DOHH2 (cell line): ENCODE data around the gene CNTN5.

ENCODE experiments used
- H3F3A ChIP-seq: fragments of 200-600 bp; sonication (generic), shearing (Covaris generic); 2 replicates; pipeline ENCODE4 v1.6.0; 2016; ENCODE audit warnings: antibody characterized with exemption, mild to moderate bottlenecking; ENCODE audit not compliant: control insufficient read depth, insufficient read depth
- H3K27ac ChIP-seq: fragments of 200-600 bp; sonication (generic); 2 replicates; pipeline ENCODE4 v1.5.1; 2014; ENCODE audit warnings: low read depth, mild to moderate bottlenecking, low read length, moderate library complexity
- H3K27me3 ChIP-seq: fragments of 200-600 bp; sonication (generic); 2 replicates; pipeline ENCODE4 v1.6.1; 2014; ENCODE audit warnings: mild to moderate bottlenecking, low read length, mixed read lengths; ENCODE audit not compliant: control insufficient read depth
- H3K36me3 ChIP-seq: fragments of 200-600 bp; sonication (generic); 2 replicates; pipeline ENCODE4 v1.6.1; 2014; ENCODE audit warnings: mild to moderate bottlenecking, low read length, moderate library complexity, mixed read lengths; ENCODE audit not compliant: control insufficient read depth
- H3K4me1 ChIP-seq: fragments of 200-600 bp; sonication (generic); 2 replicates; pipeline ENCODE4 v1.6.1; 2014; ENCODE audit warnings: mild to moderate bottlenecking, low read length, mixed read lengths; ENCODE audit not compliant: control insufficient read depth
- H3K4me2 ChIP-seq: fragments of 200-600 bp; sonication (generic); 2 replicates; pipeline ENCODE4 v1.6.0; 2014; ENCODE audit warnings: mild to moderate bottlenecking, low read length, moderate library complexity
- H3K4me3 ChIP-seq: fragments of 200-600 bp; sonication (generic); 2 replicates; pipeline ENCODE4 v1.5.1; 2014; ENCODE audit warnings: mild to moderate bottlenecking, low read length, mixed read lengths
- H3K79me2 ChIP-seq: fragments of 200-600 bp; sonication (generic); 2 replicates; pipeline ENCODE4 v1.6.1; 2014; ENCODE audit warnings: mild to moderate bottlenecking, low read length, mixed read lengths; ENCODE audit not compliant: control insufficient read depth
- H3K9me2 ChIP-seq: fragments of 200-600 bp; sonication (generic); replicated peaks from 2 replicates; pipeline ENCODE4 v1.6.1; 2014; ENCODE audit warnings: mild to moderate bottlenecking, low read length, mixed read lengths; ENCODE audit not compliant: control insufficient read depth
- H3K9me3 ChIP-seq: fragments of 200-600 bp; sonication (generic); 2 replicates; pipeline ENCODE4 v1.6.1; 2014; ENCODE audit warnings: antibody characterized with exemption, low read length, mixed read lengths; ENCODE audit not compliant: control insufficient read depth, insufficient read depth
- H4K20me1 ChIP-seq: fragments of 200-600 bp; sonication (generic); 2 replicates; pipeline ENCODE4 v1.6.0; 2014; ENCODE audit warnings: low read depth, mild to moderate bottlenecking, antibody characterized with exemption, low read length, moderate library complexity; ENCODE audit not compliant: control insufficient read depth, insufficient read depth
- CTCF ChIP-seq: fragments of 200-600 bp; sonication (generic); IDR thresholded peaks from one replicate; pipeline ENCODE4 v1.5.1; 2014; ENCODE audit warnings: antibody characterized with exemption, mild to moderate bottlenecking, low read depth, low read length; ENCODE audit not compliant: poor library complexity, severe bottlenecking
- EZH2phosphoT487 ChIP-seq: fragments of 200-600 bp; sonication (generic); IDR thresholded peaks from 2 replicates; pipeline ENCODE4 v1.6.1; 2017; ENCODE audit warnings: borderline replicate concordance, mild to moderate bottlenecking, antibody characterized with exemption, low read length, moderate library complexity, mixed read lengths

CNTN5 gene

GRCh38 chr11:100338144-100338840 lies 1317.5 kb downstream of the CNTN5 start:
- H3F3A ChIP-seq, result no peaks in the 10 kb centered on the region
- H3K9me2 ChIP-seq, result no peaks in the 10 kb centered on the region
- H3K4me2 ChIP-seq, result no peak overlapping the region
- H4K20me1 ChIP-seq, result no peaks in the 10 kb centered on the region
- H3K36me3 ChIP-seq, result no peaks in the 10 kb centered on the region
- TF ChIP-seq EZH2phosphoT487, result no peak
- no peak for TF ChIP-seq CTCF
- no peak overlapping the region for H3K27ac ChIP-seq
- no peaks in the 10 kb centered on the region for H3K79me2 ChIP-seq
- no peaks in the 10 kb centered on the region for H3K9me3 ChIP-seq
- H3K27me3 ChIP-seq, result no peaks in the 10 kb centered on the region
- H3K4me1 ChIP-seq, result no peaks in the 10 kb centered on the region
- no peak overlapping the region for H3K4me3 ChIP-seq

- Histone ChIP-seq H3K36me3 (no peaks in the 10 kb centered on the region), H3K4me3 (no peak overlapping the region), H3K27me3 (no peaks in the 10 kb centered on the region), H3F3A (no peaks in the 10 kb centered on the region), H3K9me2 (no peaks in the 10 kb centered on the region), H3K4me2 (no peak overlapping the region), H3K4me1 (no peaks in the 10 kb centered on the region), H3K27ac (no peak overlapping the region), H4K20me1 (no peaks in the 10 kb centered on the region), H3K9me3 (no peaks in the 10 kb centered on the region), H3K79me2 (no peaks in the 10 kb centered on the region)
- TF ChIP-seq CTCF (no peak), EZH2phosphoT487 (no peak)
Measured at GRCh38 chr11:100340466-100341319, 1319.9 kb downstream of the CNTN5 start.

GRCh38 chr11:100353083-100353482 lies 1332.3 kb downstream of the CNTN5 start:
- no peak for TF ChIP-seq CTCF
- no peak for TF ChIP-seq EZH2phosphoT487
- H3F3A ChIP-seq, result no peaks in the 10 kb centered on the region

More at GRCh38 chr11:100353083-100353482, 1332.3 kb downstream of the CNTN5 start:
- Histone ChIP-seq H3K4me1 (no peaks in the 10 kb centered on the region), H3K4me2 (no peak overlapping the region), H3K27ac (no peak overlapping the region), H3K36me3 (no peaks in the 10 kb centered on the region), H4K20me1 (no peaks in the 10 kb centered on the region), H3K27me3 (no peaks in the 10 kb centered on the region), H3K9me2 (no peaks in the 10 kb centered on the region), H3K4me3 (no peak overlapping the region), H3K79me2 (no peaks in the 10 kb centered on the region), H3K9me3 (no peaks in the 10 kb centered on the region)
